Measurements from ENCODE around the gene SMS.

The SMS gene

DNA sequence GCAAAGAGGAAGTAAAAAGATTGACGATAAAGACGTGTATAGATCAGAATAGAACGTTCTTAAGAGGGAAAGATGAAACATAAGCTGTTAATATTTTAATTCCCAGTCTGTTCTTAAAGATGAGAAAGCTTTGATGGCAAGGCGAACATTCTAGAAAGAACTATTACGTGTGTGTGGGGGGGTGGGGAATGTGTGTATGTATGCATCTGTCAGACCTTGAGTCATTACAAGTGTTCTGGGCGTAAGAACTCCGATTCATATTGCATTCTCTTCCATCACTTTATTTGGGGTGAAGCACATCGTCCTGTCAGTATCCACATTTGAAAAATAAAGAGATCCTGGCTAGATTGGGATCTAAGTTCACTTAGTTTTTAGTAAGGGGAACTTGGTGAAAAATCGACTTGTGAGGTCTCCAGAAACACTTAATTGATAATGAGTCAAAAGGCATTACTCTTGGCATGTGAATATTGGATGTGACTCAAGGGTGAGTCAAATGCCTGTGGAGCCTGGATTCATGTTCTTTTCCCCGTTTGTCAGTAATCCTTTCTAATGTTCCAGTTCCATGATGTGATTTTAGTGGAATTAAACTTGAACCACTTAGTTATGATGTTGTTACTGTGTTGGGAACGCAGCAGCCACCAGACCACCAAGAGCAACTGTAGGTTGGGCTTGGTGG lies 3.1 kb downstream of the SMS start:
- H2AFZ ChIP-seq (ENCODE audit: low read length) = no peak overlapping the region
- no peaks in the 10 kb centered on the region for H3K9me3 ChIP-seq (replicated peaks; ENCODE audit: insufficient read depth, low read length)
- H3K4me1 ChIP-seq (ENCODE audit: low read length) = no peaks in the 10 kb centered on the region
- DNase-seq = no peak
- no peak overlapping the region for H3K4me3 ChIP-seq (ENCODE audit: low read length)
- no peak for TF ChIP-seq EZH2phosphoT487 (IDR thresholded peaks at IDR 0.05; ENCODE audit: low read length)
- TF ChIP-seq EZH2 (optimal IDR thresholded peaks at IDR 0.05; ENCODE audit: low read depth, low read length) = no peak
- TF ChIP-seq, protein P1, sequence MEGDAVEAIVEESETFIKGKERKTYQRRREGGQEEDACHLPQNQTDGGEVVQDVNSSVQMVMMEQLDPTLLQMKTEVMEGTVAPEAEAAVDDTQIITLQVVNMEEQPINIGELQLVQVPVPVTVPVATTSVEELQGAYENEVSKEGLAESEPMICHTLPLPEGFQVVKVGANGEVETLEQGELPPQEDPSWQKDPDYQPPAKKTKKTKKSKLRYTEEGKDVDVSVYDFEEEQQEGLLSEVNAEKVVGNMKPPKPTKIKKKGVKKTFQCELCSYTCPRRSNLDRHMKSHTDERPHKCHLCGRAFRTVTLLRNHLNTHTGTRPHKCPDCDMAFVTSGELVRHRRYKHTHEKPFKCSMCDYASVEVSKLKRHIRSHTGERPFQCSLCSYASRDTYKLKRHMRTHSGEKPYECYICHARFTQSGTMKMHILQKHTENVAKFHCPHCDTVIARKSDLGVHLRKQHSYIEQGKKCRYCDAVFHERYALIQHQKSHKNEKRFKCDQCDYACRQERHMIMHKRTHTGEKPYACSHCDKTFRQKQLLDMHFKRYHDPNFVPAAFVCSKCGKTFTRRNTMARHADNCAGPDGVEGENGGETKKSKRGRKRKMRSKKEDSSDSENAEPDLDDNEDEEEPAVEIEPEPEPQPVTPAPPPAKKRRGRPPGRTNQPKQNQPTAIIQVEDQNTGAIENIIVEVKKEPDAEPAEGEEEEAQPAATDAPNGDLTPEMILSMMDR (IDR thresholded peaks at IDR 0.05; ENCODE audit: low read length) = no peak
- 0 out of 2 replicates have a peak, but pooled peaks cover 2% of the 10 kb centered on the region for H3F3A ChIP-seq (ENCODE audit: insufficient read depth, low read length)
- H3K27me3 ChIP-seq (replicated peaks; ENCODE audit: insufficient read depth, low read length) = no peaks in the 10 kb centered on the region
- H3K27ac ChIP-seq (ENCODE audit: low read length) = no peak overlapping the region
- no peaks in the 10 kb centered on the region for H3K36me3 ChIP-seq (replicated peaks; ENCODE audit: insufficient read depth, low read length)
- peaks cover 37% of the 10 kb centered on the region for H3K79me2 ChIP-seq (ENCODE audit: low read length)
- no peaks in the 10 kb centered on the region for H4K20me1 ChIP-seq (ENCODE audit: insufficient read depth, low read length)
- no peaks in the 10 kb centered on the region for H3K9me2 ChIP-seq (replicated peaks; ENCODE audit: insufficient read depth, low read length)
- no peak overlapping the region for H3K9ac ChIP-seq (ENCODE audit: low read length)
- H3K4me2 ChIP-seq (ENCODE audit: low read depth, low read length) = no peak overlapping the region

DNA sequence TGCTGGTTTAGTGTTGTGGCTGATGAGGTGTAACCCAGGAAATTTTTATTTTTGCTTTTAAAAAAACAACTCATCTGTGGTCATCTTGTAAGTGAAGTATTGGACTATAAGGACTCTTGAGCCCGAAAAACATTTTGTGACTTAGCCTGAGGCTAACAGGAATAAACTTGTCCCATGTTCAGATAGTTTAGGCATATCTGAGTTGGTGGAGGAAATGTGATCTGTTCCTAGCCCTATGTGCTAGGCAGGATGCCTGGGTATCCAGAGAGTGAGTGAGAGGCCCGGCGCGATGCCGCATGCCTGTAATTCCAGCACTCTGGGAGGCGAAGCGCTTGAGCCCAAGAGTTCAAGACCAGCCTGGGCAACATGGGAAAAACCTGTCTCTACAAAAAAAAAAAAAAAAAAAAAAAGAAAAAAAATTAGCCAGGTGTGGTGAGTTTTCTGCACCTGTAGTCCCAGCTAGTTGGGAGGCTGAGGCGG lies 3.7 kb downstream of the SMS start:
- no peaks in the 10 kb centered on the region for H3K9me2 ChIP-seq (replicated peaks; ENCODE audit: insufficient read depth, low read length)
- H3K79me2 ChIP-seq (ENCODE audit: low read length) = peaks cover 43% of the 10 kb centered on the region
- no peaks in the 10 kb centered on the region for H3K36me3 ChIP-seq (replicated peaks; ENCODE audit: insufficient read depth, low read length)
- TF ChIP-seq, protein P1 (IDR thresholded peaks at IDR 0.05; ENCODE audit: low read length) = no peak
- no peak for TF ChIP-seq EZH2phosphoT487 (IDR thresholded peaks at IDR 0.05; ENCODE audit: low read length)
- TF ChIP-seq EZH2 (optimal IDR thresholded peaks at IDR 0.05; ENCODE audit: low read depth, low read length) = no peak
- H3K27me3 ChIP-seq (replicated peaks; ENCODE audit: insufficient read depth, low read length) = no peaks in the 10 kb centered on the region
- 0 out of 2 replicates have a peak, but pooled peaks cover 2% of the 10 kb centered on the region for H3F3A ChIP-seq (ENCODE audit: insufficient read depth, low read length)
- no peaks in the 10 kb centered on the region for H3K4me1 ChIP-seq (ENCODE audit: low read length)
- no peak overlapping the region for H3K27ac ChIP-seq (ENCODE audit: low read length)
- H2AFZ ChIP-seq (ENCODE audit: low read length) = no peak overlapping the region
- no peak overlapping the region for H3K4me2 ChIP-seq (ENCODE audit: low read depth, low read length)
- H4K20me1 ChIP-seq (ENCODE audit: insufficient read depth, low read length) = no peaks in the 10 kb centered on the region
- no peak overlapping the region for H3K4me3 ChIP-seq (ENCODE audit: low read length)
- no peak overlapping the region for H3K9ac ChIP-seq (ENCODE audit: low read length)
- no peak for DNase-seq
- no peaks in the 10 kb centered on the region for H3K9me3 ChIP-seq (replicated peaks; ENCODE audit: insufficient read depth, low read length)

DNA sequence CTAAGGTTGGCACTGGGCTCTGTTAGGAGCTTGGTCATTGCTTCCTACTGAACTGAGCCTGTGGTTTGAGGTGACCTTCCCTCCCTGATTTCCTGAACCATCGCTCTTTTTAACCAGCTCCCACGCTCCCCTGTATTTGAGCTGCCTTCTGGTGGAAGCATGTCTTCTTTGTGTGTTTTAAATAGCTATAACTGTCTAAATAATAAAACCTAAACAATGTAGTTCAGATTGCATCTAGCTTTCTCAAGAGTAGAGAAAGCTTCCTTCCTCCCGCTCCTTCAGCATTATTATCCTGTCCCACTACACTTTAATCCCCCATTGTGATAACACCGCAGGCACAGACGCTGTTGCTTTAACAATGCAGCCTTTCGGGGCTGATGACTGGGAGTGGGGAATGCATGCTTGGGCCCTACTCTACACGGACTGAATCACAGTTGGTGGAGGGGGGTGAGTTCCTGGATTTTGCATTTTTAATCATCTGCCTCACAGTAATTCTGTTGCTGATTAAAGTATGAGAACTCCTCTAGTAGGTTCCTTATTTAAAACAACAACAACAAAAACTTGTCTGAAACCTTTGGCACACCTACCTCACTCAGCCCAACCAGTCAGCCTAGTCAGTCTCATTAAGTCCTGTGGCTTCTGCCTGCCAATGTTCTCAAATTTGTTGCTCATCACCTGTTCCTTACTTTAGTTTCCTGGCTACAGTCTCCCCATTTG lies 6.6 kb downstream of the SMS start:
- Histone ChIP-seq H3K9ac (ENCODE audit: low read length) (no peak overlapping the region), H3K79me2 (ENCODE audit: low read length) (peaks cover 59% of the 10 kb centered on the region), H3K4me1 (ENCODE audit: low read length) (no peaks in the 10 kb centered on the region), H4K20me1 (ENCODE audit: insufficient read depth, low read length) (no peaks in the 10 kb centered on the region), H2AFZ (ENCODE audit: low read length) (no peak overlapping the region), H3K27ac (ENCODE audit: low read length) (no peak overlapping the region), H3K9me3 (replicated peaks; ENCODE audit: insufficient read depth, low read length) (no peaks in the 10 kb centered on the region), H3K27me3 (replicated peaks; ENCODE audit: insufficient read depth, low read length) (no peaks in the 10 kb centered on the region), H3K4me2 (ENCODE audit: low read depth, low read length) (no peak overlapping the region), H3K4me3 (ENCODE audit: low read length) (no peak overlapping the region), H3K36me3 (replicated peaks; ENCODE audit: insufficient read depth, low read length) (no peaks in the 10 kb centered on the region), H3F3A (ENCODE audit: insufficient read depth, low read length) (0 out of 2 replicates have a peak, but pooled peaks cover 1% of the 10 kb centered on the region), H3K9me2 (replicated peaks; ENCODE audit: insufficient read depth, low read length) (no peaks in the 10 kb centered on the region)
- TF ChIP-seq, protein P1 (IDR thresholded peaks at IDR 0.05; ENCODE audit: low read length) = no peak
- no peak for TF ChIP-seq EZH2 (optimal IDR thresholded peaks at IDR 0.05; ENCODE audit: low read depth, low read length)
- TF ChIP-seq EZH2phosphoT487 (IDR thresholded peaks at IDR 0.05; ENCODE audit: low read length) = no peak
- no peak for DNase-seq
